Measurements from ENCODE around the gene RARS2.

DNA sequence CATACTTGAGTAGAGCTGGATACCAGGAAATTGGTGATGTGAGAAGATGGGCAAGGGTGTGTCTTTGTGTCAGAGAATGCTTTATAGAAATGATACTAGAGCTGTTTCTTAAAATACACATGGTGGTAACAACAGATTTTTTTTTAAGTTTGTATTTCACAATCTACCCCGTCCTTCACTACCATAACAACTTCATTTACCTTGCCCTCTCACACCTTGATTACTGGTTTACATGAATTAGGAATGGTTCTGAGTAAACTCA is 45.4 kb downstream of the RARS2 start:
- TF ChIP-seq ZNF768 (tag by site-specific recombination; IDR thresholded peaks at IDR 0.05) (no peak), ZNF514 (tag by site-specific recombination; IDR thresholded peaks at IDR 0.05) (no peak), ZNF274 (IDR thresholded peaks at IDR 0.05; ENCODE audit: low read length) (no peak), ZNF274 (tag by site-specific recombination; IDR thresholded peaks at IDR 0.05; ENCODE audit: borderline replicate concordance) (no peak), ZBTB21 (tag by site-specific recombination; IDR thresholded peaks at IDR 0.05) (no peak), ZNF623 (tag by site-specific recombination; IDR thresholded peaks at IDR 0.05) (no peak), ZNF391 (tag by site-specific recombination; IDR thresholded peaks at IDR 0.05; ENCODE audit: borderline replicate concordance, low read depth) (no peak), ZNF610 (tag by site-specific recombination; IDR thresholded peaks at IDR 0.05; ENCODE audit: borderline replicate concordance) (no peak), HIC1 (tag by site-specific recombination; IDR thresholded peaks at IDR 0.05) (no peak), ZNF19 (tag by site-specific recombination; IDR thresholded peaks at IDR 0.05; ENCODE audit: low read depth) (no peak), ZBTB10 (tag by site-specific recombination; IDR thresholded peaks at IDR 0.05) (no peak), ZNF354C (tag by site-specific recombination; IDR thresholded peaks at IDR 0.05; ENCODE audit: borderline replicate concordance, low read depth) (no peak), ZSCAN16 (tag by site-specific recombination; IDR thresholded peaks at IDR 0.05) (no peak)
- TF ChIP-seq, protein P1, sequence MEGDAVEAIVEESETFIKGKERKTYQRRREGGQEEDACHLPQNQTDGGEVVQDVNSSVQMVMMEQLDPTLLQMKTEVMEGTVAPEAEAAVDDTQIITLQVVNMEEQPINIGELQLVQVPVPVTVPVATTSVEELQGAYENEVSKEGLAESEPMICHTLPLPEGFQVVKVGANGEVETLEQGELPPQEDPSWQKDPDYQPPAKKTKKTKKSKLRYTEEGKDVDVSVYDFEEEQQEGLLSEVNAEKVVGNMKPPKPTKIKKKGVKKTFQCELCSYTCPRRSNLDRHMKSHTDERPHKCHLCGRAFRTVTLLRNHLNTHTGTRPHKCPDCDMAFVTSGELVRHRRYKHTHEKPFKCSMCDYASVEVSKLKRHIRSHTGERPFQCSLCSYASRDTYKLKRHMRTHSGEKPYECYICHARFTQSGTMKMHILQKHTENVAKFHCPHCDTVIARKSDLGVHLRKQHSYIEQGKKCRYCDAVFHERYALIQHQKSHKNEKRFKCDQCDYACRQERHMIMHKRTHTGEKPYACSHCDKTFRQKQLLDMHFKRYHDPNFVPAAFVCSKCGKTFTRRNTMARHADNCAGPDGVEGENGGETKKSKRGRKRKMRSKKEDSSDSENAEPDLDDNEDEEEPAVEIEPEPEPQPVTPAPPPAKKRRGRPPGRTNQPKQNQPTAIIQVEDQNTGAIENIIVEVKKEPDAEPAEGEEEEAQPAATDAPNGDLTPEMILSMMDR (tag by site-specific recombination; IDR thresholded peaks at IDR 0.05): no peak
- TF ChIP-seq, protein P2, sequence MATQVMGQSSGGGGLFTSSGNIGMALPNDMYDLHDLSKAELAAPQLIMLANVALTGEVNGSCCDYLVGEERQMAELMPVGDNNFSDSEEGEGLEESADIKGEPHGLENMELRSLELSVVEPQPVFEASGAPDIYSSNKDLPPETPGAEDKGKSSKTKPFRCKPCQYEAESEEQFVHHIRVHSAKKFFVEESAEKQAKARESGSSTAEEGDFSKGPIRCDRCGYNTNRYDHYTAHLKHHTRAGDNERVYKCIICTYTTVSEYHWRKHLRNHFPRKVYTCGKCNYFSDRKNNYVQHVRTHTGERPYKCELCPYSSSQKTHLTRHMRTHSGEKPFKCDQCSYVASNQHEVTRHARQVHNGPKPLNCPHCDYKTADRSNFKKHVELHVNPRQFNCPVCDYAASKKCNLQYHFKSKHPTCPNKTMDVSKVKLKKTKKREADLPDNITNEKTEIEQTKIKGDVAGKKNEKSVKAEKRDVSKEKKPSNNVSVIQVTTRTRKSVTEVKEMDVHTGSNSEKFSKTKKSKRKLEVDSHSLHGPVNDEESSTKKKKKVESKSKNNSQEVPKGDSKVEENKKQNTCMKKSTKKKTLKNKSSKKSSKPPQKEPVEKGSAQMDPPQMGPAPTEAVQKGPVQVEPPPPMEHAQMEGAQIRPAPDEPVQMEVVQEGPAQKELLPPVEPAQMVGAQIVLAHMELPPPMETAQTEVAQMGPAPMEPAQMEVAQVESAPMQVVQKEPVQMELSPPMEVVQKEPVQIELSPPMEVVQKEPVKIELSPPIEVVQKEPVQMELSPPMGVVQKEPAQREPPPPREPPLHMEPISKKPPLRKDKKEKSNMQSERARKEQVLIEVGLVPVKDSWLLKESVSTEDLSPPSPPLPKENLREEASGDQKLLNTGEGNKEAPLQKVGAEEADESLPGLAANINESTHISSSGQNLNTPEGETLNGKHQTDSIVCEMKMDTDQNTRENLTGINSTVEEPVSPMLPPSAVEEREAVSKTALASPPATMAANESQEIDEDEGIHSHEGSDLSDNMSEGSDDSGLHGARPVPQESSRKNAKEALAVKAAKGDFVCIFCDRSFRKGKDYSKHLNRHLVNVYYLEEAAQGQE (tag by site-specific recombination; IDR thresholded peaks at IDR 0.05): no peak
